Endothelial cell of umbilical vein (primary cell): ENCODE measurements around the gene KRTAP10-9.

ENCODE experiments used
- EZH2 ChIP-seq: IDR thresholded peaks from 2 replicates; pipeline ENCODE4 v1.6.1; 2012; ENCODE audit warnings: borderline replicate concordance, low read depth, mild to moderate bottlenecking, moderate library complexity, low read length, inconsistent platforms; ENCODE audit not compliant: severe bottlenecking
- FOS ChIP-seq: IDR thresholded peaks from 2 replicates; pipeline ENCODE4 v1.6.1; 2011; ENCODE audit warnings: mild to moderate bottlenecking, low read length, moderate library complexity, borderline replicate concordance; ENCODE audit not compliant: insufficient read depth
- MAX ChIP-seq: IDR thresholded peaks from 2 replicates; pipeline ENCODE4 v1.6.1; 2011; ENCODE audit not compliant: insufficient read depth, insufficient read length
- POLR2A ChIP-seq: IDR thresholded peaks from 2 replicates; pipeline ENCODE4 v1.6.1; 2012; ENCODE audit warnings: low read depth, mild to moderate bottlenecking, control low read depth, low read length
- POLR2AphosphoS5 ChIP-seq: IDR thresholded peaks from 2 replicates; pipeline ENCODE4 v1.6.1; 2012; ENCODE audit warnings: low read depth, mild to moderate bottlenecking, control low read depth, low read length, moderate library complexity; ENCODE audit not compliant: insufficient read depth
- TF ChIP-seq, protein P1 (sequence below), 2 donors: IDR thresholded peaks; 1 replicate in 1 of 2; 2 replicates in 1 of 2; pipeline ENCODE4 v1.5.1; 2011; ENCODE audit warnings: low read length in 2 of 2, mild to moderate bottlenecking in 2 of 2, moderate library complexity in 2 of 2, control low read depth in 1 of 2, inconsistent platforms in 1 of 2, low read depth in 1 of 2; ENCODE audit not compliant: insufficient read depth in 1 of 2; ENCODE audit errors: extremely low read depth in 1 of 2

DNA sequence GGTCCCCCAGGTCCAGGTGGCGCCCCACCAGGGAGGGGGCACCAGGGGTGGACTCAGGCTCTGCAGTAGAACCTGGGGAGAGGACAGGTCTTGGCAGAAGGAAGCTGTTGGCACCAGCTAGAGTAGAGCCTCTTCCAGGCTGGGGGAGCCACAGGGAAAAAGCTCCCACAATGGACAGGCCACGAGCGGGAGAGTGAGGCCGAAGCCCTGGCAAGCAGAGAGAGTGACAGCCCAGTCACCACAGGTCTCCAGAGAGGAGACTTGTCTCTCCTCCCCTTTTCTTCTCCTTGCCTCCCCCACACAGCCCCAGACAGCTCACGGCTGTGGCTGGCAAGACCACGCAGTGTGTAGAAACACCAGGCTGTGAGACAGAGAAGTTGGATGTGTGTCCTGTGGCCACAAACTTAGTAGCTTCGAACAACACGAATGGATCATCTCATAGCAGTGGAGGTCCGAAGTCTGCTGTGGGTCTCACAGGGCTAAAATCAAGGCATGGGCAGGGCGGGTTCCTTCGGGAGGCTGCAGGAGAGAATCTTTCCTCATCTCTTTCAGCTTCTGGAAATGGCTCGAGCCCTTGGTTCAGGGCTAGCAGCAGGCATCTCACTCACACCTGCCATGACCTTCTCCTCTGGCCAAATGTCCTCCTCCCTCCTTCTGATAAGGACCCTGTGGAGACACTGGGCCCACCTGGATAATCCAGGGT, 24.2 kb downstream of the KRTAP10-9 start:
- TF ChIP-seq, protein P1, sequence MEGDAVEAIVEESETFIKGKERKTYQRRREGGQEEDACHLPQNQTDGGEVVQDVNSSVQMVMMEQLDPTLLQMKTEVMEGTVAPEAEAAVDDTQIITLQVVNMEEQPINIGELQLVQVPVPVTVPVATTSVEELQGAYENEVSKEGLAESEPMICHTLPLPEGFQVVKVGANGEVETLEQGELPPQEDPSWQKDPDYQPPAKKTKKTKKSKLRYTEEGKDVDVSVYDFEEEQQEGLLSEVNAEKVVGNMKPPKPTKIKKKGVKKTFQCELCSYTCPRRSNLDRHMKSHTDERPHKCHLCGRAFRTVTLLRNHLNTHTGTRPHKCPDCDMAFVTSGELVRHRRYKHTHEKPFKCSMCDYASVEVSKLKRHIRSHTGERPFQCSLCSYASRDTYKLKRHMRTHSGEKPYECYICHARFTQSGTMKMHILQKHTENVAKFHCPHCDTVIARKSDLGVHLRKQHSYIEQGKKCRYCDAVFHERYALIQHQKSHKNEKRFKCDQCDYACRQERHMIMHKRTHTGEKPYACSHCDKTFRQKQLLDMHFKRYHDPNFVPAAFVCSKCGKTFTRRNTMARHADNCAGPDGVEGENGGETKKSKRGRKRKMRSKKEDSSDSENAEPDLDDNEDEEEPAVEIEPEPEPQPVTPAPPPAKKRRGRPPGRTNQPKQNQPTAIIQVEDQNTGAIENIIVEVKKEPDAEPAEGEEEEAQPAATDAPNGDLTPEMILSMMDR (IDR thresholded peaks at IDR 0.05; ENCODE audit: extremely low read depth in 1 of 2, insufficient read depth in 1 of 2, low read depth in 1 of 2, low read length in 2 of 2), result no peak
- TF ChIP-seq POLR2A (no peak), EZH2 (no peak), POLR2AphosphoS5 (no peak), MAX (no peak), FOS (no peak)
